HCT116 (cell line): ENCODE results near the gene RNF166. TPM values are rescaled to one million over a fixed set of nuclear protein-coding genes. Genes with fewer than 3 reads are reported as not detected.

Source experiments
- ATAC-seq: fragments of 200-7000 bp; cut with Tn5 transposase; 2 replicates; pipeline ENCODE4 v1.9.1; 2020; ENCODE audit warnings: mild to moderate bottlenecking, moderate library complexity
- BruUV-seq: library from RNA; stranded (reverse); fragments of 400-500 nt; replicated peaks from 2 replicates; lab custom pipeline; 2021; lab: Mats Ljungman, UMichigan
- CTCF ChIA-PET: fragments of 300-600 bp; sonication (Branson Sonifier 250); formaldehyde crosslinking; loops from one replicate; lab custom pipeline; 2021; ENCODE audit warnings: antibody characterized with exemption; lab: Charles Lee
- POLR2A ChIA-PET: fragments of 300-600, 350-600 bp; sonication (Branson Sonifier 250); formaldehyde crosslinking; loops from one replicate; lab custom pipeline; 2021; ENCODE audit warnings: antibody characterized with exemption; lab: Charles Lee
- RAD21 ChIA-PET, 2 experiments: fragments of 300-600 bp; sonication (Branson Sonifier 250); formaldehyde crosslinking; loops; one replicate each; lab custom pipeline; 2023; ENCODE audit warnings: low total read pairs in 2 of 2; ENCODE audit not compliant: uncharacterized antibody in 2 of 2, unreplicated experiment in 2 of 2, low non-redundant PET in 1 of 2; lab: Charles Lee
- DNase-seq: peaks from one replicate; pipeline ENCODE4 v3.0.0-alpha.2; 2010; ENCODE audit warnings: low read depth, low spot score
- H2AFZ ChIP-seq: fragments of 200-600 bp; shearing (Covaris generic), sonication (generic); 2 replicates; pipeline ENCODE4 v1.6.1; 2017; ENCODE audit warnings: low read depth, mixed run types, mixed read lengths, antibody characterized with exemption, low read length; ENCODE audit not compliant: poor library complexity, severe bottlenecking
- H3K27ac ChIP-seq: 2 replicates; pipeline ENCODE4 v1.5.1; 2012; ENCODE audit warnings: low read depth, low read length
- H3K27me3 ChIP-seq: fragments of 200-600 bp; sonication (generic); 2 replicates; pipeline ENCODE4 v1.6.1; 2016; ENCODE audit warnings: mixed run types, low read length, mixed read lengths; ENCODE audit not compliant: insufficient read depth
- H3K36me3 ChIP-seq, 2 experiments: fragments of 200-500 bp in 1 of 2; fragments of 200-600 bp in 1 of 2; sonication (Bioruptor generic) in 1 of 2; sonication (generic) in 1 of 2; 2 replicates each; pipeline versions ENCODE4 v1.5.1 to v1.6.1; 2014 to 2016; ENCODE audit warnings: low read length in 2 of 2, inconsistent platforms in 1 of 2, mixed read lengths in 1 of 2, mixed run types in 1 of 2; ENCODE audit not compliant: insufficient read depth in 2 of 2, control insufficient read depth in 1 of 2
- H3K4me1 ChIP-seq, 2 experiments: fragments of 200-600 bp in 1 of 2; sonication (generic) in 1 of 2; 2 replicates each; pipeline versions ENCODE4 v1.5.1 to v1.6.1; 2012 to 2017; ENCODE audit warnings: low read length in 2 of 2, inconsistent platforms in 1 of 2, mild to moderate bottlenecking in 1 of 2, mixed read lengths in 1 of 2, mixed run types in 1 of 2, moderate library complexity in 1 of 2; ENCODE audit not compliant: insufficient read depth in 2 of 2, control insufficient read depth in 1 of 2
- H3K4me2 ChIP-seq: fragments of 200-600 bp; sonication (generic); 2 replicates; pipeline ENCODE4 v1.6.1; 2017; ENCODE audit warnings: mixed run types, low read length, mixed read lengths
- H3K4me3 ChIP-seq, 2 experiments: fragments of 200-600 bp in 1 of 2; sonication (generic) in 1 of 2; replicated peaks in 1 of 2; 2 replicates each; pipeline ENCODE4 v1.5.1; 2011 to 2016; ENCODE audit warnings: low read length in 2 of 2, control low read depth in 1 of 2, low read depth in 1 of 2, mild to moderate bottlenecking in 1 of 2, mixed read lengths in 1 of 2, mixed run types in 1 of 2
- H3K79me2 ChIP-seq: fragments of 200-600 bp; sonication (generic); 2 replicates; pipeline ENCODE4 v1.6.1; 2017; ENCODE audit warnings: mild to moderate bottlenecking, mixed run types, low read length, moderate library complexity, mixed read lengths; ENCODE audit not compliant: insufficient read depth
- H3K9ac ChIP-seq: fragments of 200-600 bp; sonication (generic); 2 replicates; pipeline ENCODE4 v1.6.1; 2016; ENCODE audit warnings: low read length, mixed read lengths
- H3K9me2 ChIP-seq: fragments of 200-600 bp; sonication (generic), shearing (Covaris generic); 2 replicates; pipeline ENCODE4 v1.6.1; 2017; ENCODE audit warnings: mixed run types, mild to moderate bottlenecking, moderate library complexity; ENCODE audit not compliant: insufficient read depth
- H3K9me3 ChIP-seq, 2 experiments: fragments of 200-500 bp in 1 of 2; fragments of 200-600 bp in 1 of 2; sonication (Bioruptor generic) in 1 of 2; sonication (generic) in 1 of 2; 2 replicates each; pipeline ENCODE4 v1.6.1; 2014 to 2017; ENCODE audit warnings: low read length in 2 of 2, mixed read lengths in 2 of 2, inconsistent platforms in 1 of 2, low read depth in 1 of 2, mild to moderate bottlenecking in 1 of 2, mixed run types in 1 of 2, moderate library complexity in 1 of 2; ENCODE audit not compliant: control insufficient read depth in 1 of 2, insufficient read depth in 1 of 2
- H4K20me1 ChIP-seq: fragments of 200-600 bp; sonication (generic), shearing (Covaris generic); 2 replicates; pipeline ENCODE4 v1.6.1; 2017; ENCODE audit warnings: mixed run types, mild to moderate bottlenecking, moderate library complexity; ENCODE audit not compliant: insufficient read depth
- CEBPB ChIP-seq: IDR thresholded peaks from 2 replicates; pipeline ENCODE4 v1.6.1; 2012; ENCODE audit warnings: low read depth
- EGR1 ChIP-seq: IDR thresholded peaks from 2 replicates; pipeline ENCODE4 v1.6.1; 2012; ENCODE audit warnings: low read depth
- ELF1 ChIP-seq: IDR thresholded peaks from 2 replicates; pipeline ENCODE4 v1.6.1; 2012; ENCODE audit warnings: low read depth, borderline replicate concordance
- EZH2 ChIP-seq: fragments of 200-600 bp; sonication (generic); IDR thresholded peaks from 2 replicates; pipeline ENCODE4 v1.6.1; 2017; ENCODE audit warnings: antibody characterized with exemption, mixed run types
- EZH2phosphoT487 ChIP-seq: fragments of 200-600 bp; IDR thresholded peaks from 2 replicates; pipeline ENCODE4 v1.6.1; 2018; ENCODE audit warnings: antibody characterized with exemption, borderline replicate concordance
- FOSL1 ChIP-seq: IDR thresholded peaks from 2 replicates; pipeline ENCODE4 v1.6.1; 2012; ENCODE audit warnings: low read depth
- JUND ChIP-seq: IDR thresholded peaks from 2 replicates; pipeline ENCODE4 v1.6.1; 2012
- POLR2A ChIP-seq: IDR thresholded peaks from 2 replicates; pipeline ENCODE4 v1.7.0; 2011; ENCODE audit warnings: borderline replicate concordance; ENCODE audit not compliant: insufficient read depth, insufficient read length; ENCODE audit errors: extremely low read depth
- POLR2AphosphoS5 ChIP-seq: IDR thresholded peaks from 2 replicates; pipeline ENCODE4 v1.6.1; 2011; ENCODE audit warnings: mild to moderate bottlenecking, low read depth, low read length, moderate library complexity
- RAD21 ChIP-seq: IDR thresholded peaks from 2 replicates; pipeline ENCODE4 v1.6.1; 2012; ENCODE audit warnings: low read depth, mild to moderate bottlenecking
- SP1 ChIP-seq: IDR thresholded peaks from 2 replicates; pipeline ENCODE4 v1.6.1; 2012; ENCODE audit warnings: low read depth
- SRF ChIP-seq: IDR thresholded peaks from 2 replicates; pipeline ENCODE4 v1.6.1; 2012; ENCODE audit warnings: low read depth
- YY1 ChIP-seq: IDR thresholded peaks from 2 replicates; pipeline ENCODE4 v1.6.1; 2011; ENCODE audit warnings: low read length, low read depth, moderate library complexity, mild to moderate bottlenecking; ENCODE audit not compliant: insufficient replicate concordance; ENCODE audit errors: extremely low read depth
- ZFX ChIP-seq: fragments of 450-650 bp; IDR thresholded peaks from 2 replicates; pipeline ENCODE4 v1.6.1; 2017
- ZNF274 ChIP-seq: fragments of 200-500 bp; sonication (Bioruptor generic); IDR thresholded peaks from 2 replicates; pipeline ENCODE4 v1.6.1; 2014; ENCODE audit warnings: mild to moderate bottlenecking, low read depth, low read length, inconsistent platforms
- intact Hi-C: fragments of 100-400 bp; cut with micrococcal nuclease; formaldehyde crosslinking; loops from 2 replicates; pipeline ENCODE4 v1.10.0; 2022
- total RNA-seq: library from RNA; stranded (reverse); gene quantifications from one replicate; pipeline ENCODE4 v1.2.1, GENCODE V29; 2021; ENCODE audit not compliant: unreplicated experiment
- TF ChIP-seq, protein P1 (sequence below): IDR thresholded peaks from 2 replicates; pipeline ENCODE4 v1.6.1; 2012
- TF ChIP-seq, protein P2 (sequence below): IDR thresholded peaks from 2 replicates; pipeline ENCODE4 v1.6.1; 2012
- TF ChIP-seq, protein P3 (sequence below): IDR thresholded peaks from 2 replicates; pipeline ENCODE4 v1.6.1; 2011; ENCODE audit warnings: mild to moderate bottlenecking, low read length, moderate library complexity; ENCODE audit not compliant: insufficient replicate concordance; ENCODE audit errors: extremely low read depth

RNF166 gene
- total RNA-seq, 1 experiment from 2014 or later: 39.4 TPM

DNA sequence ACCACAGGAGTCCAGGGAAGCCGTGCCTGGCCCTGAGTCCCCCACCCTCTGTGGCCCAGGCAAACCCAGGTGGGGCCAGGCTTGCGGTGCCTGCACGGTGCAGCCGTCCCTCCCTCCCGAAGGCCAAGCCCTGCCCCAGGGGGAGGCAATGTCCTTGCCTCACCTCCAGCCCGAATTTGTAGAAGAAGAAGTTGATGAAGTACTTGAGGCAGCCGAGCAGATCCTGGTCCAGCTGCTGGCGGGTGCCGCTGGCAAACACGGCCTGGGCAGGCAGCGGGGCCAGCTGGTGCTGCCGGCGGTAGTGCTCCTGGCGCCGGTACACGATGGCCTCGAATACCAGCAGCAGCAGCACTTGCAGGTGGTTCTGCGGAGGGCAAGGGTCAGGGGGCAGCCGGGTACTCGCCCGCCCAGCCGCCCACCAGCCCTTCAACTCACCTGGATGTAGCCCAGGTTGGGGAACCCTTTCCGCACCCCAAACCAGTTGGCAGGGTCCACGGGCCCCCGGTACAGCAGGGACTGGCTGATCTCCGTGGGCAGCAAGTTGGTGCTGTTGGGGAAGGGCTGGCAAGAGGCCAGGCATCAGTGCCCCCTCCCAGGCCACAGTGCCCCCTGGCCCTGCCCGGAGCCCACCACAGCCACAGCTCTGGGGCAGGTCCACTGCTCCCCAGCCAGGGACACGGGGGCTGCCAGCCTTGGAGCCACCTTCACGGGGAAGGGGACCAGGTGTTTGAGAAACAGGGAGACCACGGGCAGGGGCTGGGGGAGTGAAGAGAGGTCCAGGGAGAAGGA, 26.2 kb upstream of the RNF166 start (continued):
- TF ChIP-seq, protein P1, sequence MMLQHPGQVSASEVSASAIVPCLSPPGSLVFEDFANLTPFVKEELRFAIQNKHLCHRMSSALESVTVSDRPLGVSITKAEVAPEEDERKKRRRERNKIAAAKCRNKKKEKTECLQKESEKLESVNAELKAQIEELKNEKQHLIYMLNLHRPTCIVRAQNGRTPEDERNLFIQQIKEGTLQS: no peak
- TF ChIP-seq FOSL1: no peak
- TF ChIP-seq, protein P2, sequence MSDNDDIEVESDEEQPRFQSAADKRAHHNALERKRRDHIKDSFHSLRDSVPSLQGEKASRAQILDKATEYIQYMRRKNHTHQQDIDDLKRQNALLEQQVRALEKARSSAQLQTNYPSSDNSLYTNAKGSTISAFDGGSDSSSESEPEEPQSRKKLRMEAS: no peak
- TF ChIP-seq CEBPB: no peak
- no peak for TF ChIP-seq EZH2phosphoT487
- TF ChIP-seq SRF: no peak
- TF ChIP-seq POLR2A: no peak
- TF ChIP-seq ELF1: no peak
- TF ChIP-seq YY1: no peak

DNA sequence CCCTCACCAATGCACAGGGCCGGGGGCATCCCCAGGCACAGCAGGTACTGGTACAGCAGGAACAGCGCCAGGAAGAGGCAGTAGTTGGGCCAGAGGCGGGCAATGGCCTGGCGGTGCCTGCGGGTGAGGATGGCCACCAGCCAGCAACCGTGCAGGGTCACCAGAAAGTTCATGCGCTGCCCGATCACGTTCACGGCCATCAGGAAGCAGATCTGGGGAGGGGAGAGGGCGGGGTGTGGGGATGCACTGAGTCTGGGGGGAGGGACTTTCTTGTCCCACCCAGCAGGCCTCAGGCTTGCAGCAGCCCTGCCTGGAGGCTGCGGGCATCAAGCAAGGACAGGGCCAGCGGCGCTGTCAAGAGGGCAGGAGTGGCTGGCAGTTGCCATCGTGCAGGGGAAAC, 25.5 kb upstream of the RNF166 start:
- TF ChIP-seq EZH2: no peak
- TF ChIP-seq RAD21: no peak
- TF ChIP-seq YY1: no peak
- no peak for TF ChIP-seq FOSL1
- TF ChIP-seq CEBPB: no peak
- no peak for TF ChIP-seq JUND
- TF ChIP-seq EGR1: no peak
- TF ChIP-seq POLR2AphosphoS5: no peak
- TF ChIP-seq ZNF274: no peak
- no peak for TF ChIP-seq ZFX
- no peak for TF ChIP-seq SP1
- TF ChIP-seq, protein P2: no peak
- TF ChIP-seq, protein P1: no peak
- TF ChIP-seq, protein P3, sequence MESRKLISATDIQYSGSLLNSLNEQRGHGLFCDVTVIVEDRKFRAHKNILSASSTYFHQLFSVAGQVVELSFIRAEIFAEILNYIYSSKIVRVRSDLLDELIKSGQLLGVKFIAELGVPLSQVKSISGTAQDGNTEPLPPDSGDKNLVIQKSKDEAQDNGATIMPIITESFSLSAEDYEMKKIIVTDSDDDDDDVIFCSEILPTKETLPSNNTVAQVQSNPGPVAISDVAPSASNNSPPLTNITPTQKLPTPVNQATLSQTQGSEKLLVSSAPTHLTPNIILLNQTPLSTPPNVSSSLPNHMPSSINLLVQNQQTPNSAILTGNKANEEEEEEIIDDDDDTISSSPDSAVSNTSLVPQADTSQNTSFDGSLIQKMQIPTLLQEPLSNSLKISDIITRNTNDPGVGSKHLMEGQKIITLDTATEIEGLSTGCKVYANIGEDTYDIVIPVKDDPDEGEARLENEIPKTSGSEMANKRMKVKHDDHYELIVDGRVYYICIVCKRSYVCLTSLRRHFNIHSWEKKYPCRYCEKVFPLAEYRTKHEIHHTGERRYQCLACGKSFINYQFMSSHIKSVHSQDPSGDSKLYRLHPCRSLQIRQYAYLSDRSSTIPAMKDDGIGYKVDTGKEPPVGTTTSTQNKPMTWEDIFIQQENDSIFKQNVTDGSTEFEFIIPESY: no peak
- peaks cover 32 to 64% of the 10 kb centered on the region in 2 experiments; a peak in 3 of 4 replicates for H3K36me3 ChIP-seq
- peak; percentile 41 for ATAC-seq
- intact Hi-C loops: no loop called here
- H3K4me1 ChIP-seq: no peaks in the 10 kb centered on the region
- H3K27me3 ChIP-seq: no peaks in the 10 kb centered on the region
- H3K79me2 ChIP-seq: peaks cover 15% of the 10 kb centered on the region; the same call in 1 of the 2 replicates
- ChIA-PET POLR2A (no interaction called here), CTCF (no interaction called here), RAD21 (no interaction called here)
- DNase-seq: no peak
- no peak overlapping the region for H2AFZ ChIP-seq
- BruUV-seq: no TSS peak
- no peaks in the 10 kb centered on the region for H3K9me3 ChIP-seq
- no peak overlapping the region for H3K9ac ChIP-seq
- no peak overlapping the region for H3K4me3 ChIP-seq
- no peak overlapping the region for H3K4me2 ChIP-seq
- no peaks in the 10 kb centered on the region for H4K20me1 ChIP-seq
- no peak overlapping the region for H3K27ac ChIP-seq
- H3K9me2 ChIP-seq: no peaks in the 10 kb centered on the region
